ENCODE results near the gene ZC2HC1B. TPM values are rescaled to one million over a fixed set of nuclear protein-coding genes. Genes with fewer than 3 reads are reported as not detected.
"Not testable (repeated sequence)": the region's sequence is repeated elsewhere in the genome, so short reads cannot be mapped to it uniquely, and the experiment has no call there.

ZC2HC1B gene
- polyA plus RNA-seq, 3 donors = not detected

DNA sequence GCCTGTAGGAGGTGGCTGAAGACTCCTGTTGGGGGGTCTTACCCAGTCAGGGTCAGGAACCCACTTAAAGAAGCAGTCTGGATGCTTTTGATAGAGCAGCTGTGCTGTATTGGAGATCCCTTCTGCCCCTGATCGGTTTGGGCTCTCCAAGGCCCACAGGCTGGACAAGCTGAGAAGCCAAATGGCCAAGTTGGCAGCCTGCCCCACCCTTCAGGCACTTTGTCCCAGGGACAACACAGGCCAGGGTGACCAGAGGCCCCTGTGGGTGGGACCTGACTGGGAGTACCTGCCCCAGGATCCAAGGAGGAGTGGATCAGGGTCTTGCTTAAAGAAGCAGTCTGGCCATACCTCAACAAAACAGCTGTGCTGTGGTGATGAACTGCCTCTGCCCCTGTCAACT, 48.4 kb downstream of the ZC2HC1B start:
- Histone ChIP-seq H3K27me3 (ENCODE audit: control insufficient read depth in 2 of 2, insufficient read depth in 2 of 2, low read length in 2 of 2) (no peaks in the 10 kb centered on the region), H3K9ac (ENCODE audit: insufficient read depth, low read length, poor library complexity, severe bottlenecking) (no peak overlapping the region), H2AFZ (ENCODE audit: insufficient read depth, low read depth, low read length, poor library complexity, severe bottlenecking) (no peak overlapping the region), H3K4me2 (replicated peaks; ENCODE audit: extremely low read depth, low read length, poor library complexity, severe bottlenecking) (no peak overlapping the region), H3K79me2 (ENCODE audit: insufficient read depth, low read length) (no peaks in the 10 kb centered on the region), H3K4me3 (replicated peaks in 1 of 3; ENCODE audit: low read depth in 2 of 3, low read length in 3 of 3) (no peak overlapping the region), H3K4me1 (ENCODE audit: control insufficient read depth in 1 of 2, insufficient read depth in 2 of 2, low read length in 2 of 2) (no peaks in the 10 kb centered on the region), H4K20me1 (ENCODE audit: insufficient read depth, low read length) (no peaks in the 10 kb centered on the region), H3K9me3 (replicated peaks in 1 of 2; ENCODE audit: control insufficient read depth in 1 of 2, insufficient read depth in 1 of 2, low read length in 2 of 2) (peaks cover 13 to 24% of the 10 kb centered on the region in 2 donors), H3K27ac (ENCODE audit: low read depth in 1 of 2, low read length in 2 of 2) (no peak overlapping the region), H3K36me3 (replicated peaks in 1 of 2; ENCODE audit: control insufficient read depth in 1 of 2, insufficient read depth in 2 of 2, low read length in 2 of 2) (no peaks in the 10 kb centered on the region)
- peaks cover 16 to 52% (median 26%) of the 10 kb centered on the region in 7 donors for H3K9me3 Mint-ChIP-seq
- 100% methylated on average over 1 of the region's 1 CpG for WGBS (ENCODE audit: insufficient coverage)
- intact Hi-C loops (cut with micrococcal nuclease) = no loop called here
- H3K4me1 Mint-ChIP-seq = no peaks in the 10 kb centered on the region
- peaks cover 6 to 12% of the 10 kb centered on the region in 2 donors for H3K36me3 Mint-ChIP-seq
- DNase-seq = no peak
- TF ChIP-seq, protein P1, sequence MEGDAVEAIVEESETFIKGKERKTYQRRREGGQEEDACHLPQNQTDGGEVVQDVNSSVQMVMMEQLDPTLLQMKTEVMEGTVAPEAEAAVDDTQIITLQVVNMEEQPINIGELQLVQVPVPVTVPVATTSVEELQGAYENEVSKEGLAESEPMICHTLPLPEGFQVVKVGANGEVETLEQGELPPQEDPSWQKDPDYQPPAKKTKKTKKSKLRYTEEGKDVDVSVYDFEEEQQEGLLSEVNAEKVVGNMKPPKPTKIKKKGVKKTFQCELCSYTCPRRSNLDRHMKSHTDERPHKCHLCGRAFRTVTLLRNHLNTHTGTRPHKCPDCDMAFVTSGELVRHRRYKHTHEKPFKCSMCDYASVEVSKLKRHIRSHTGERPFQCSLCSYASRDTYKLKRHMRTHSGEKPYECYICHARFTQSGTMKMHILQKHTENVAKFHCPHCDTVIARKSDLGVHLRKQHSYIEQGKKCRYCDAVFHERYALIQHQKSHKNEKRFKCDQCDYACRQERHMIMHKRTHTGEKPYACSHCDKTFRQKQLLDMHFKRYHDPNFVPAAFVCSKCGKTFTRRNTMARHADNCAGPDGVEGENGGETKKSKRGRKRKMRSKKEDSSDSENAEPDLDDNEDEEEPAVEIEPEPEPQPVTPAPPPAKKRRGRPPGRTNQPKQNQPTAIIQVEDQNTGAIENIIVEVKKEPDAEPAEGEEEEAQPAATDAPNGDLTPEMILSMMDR (IDR thresholded peaks at IDR 0.05) = no peak
- H3K27ac Mint-ChIP-seq = no peak overlapping the region
- H3K4me3 Mint-ChIP-seq = no peak overlapping the region
- peaks cover 0 to 1% (median 1%) of the 10 kb centered on the region in 3 donors for H3K27me3 Mint-ChIP-seq (ENCODE audit: low read depth in 3 of 3)

DNA sequence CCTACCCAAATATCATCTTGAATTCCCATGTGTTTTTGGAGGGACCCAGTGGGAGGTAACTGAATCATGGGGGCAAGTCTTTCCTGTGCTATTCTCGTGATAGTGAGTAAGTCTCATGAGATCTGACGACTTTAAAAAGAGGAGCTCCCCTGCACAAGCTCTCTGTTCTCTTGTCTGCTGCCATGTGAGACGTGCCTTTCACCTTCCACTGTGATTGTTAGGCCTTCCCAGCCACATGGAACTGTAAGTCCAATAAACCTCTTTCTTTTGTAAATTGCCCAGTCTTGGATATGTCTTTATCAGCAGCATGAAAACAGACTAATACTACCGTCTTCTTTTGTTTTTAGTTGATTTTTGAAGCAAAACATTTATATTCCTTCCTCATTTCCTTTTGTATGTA, 52.8 kb downstream of the ZC2HC1B start:
- intact Hi-C loops (cut with micrococcal nuclease); H3K27ac Mint-ChIP-seq; H3K79me2 ChIP-seq (ENCODE audit: insufficient read depth, low read length); H3K36me3 ChIP-seq (replicated peaks in 1 of 2; ENCODE audit: control insufficient read depth in 1 of 2, insufficient read depth in 2 of 2, low read length in 2 of 2); H3K4me1 Mint-ChIP-seq; DNase-seq; H3K4me2 ChIP-seq (replicated peaks; ENCODE audit: extremely low read depth, low read length, poor library complexity, severe bottlenecking); H3K27me3 Mint-ChIP-seq (ENCODE audit: low read depth in 3 of 3); H3K4me1 ChIP-seq (ENCODE audit: control insufficient read depth in 1 of 2, insufficient read depth in 2 of 2, low read length in 2 of 2); H3K9ac ChIP-seq (ENCODE audit: insufficient read depth, low read length, poor library complexity, severe bottlenecking); H2AFZ ChIP-seq (ENCODE audit: insufficient read depth, low read depth, low read length, poor library complexity, severe bottlenecking); H4K20me1 ChIP-seq (ENCODE audit: insufficient read depth, low read length); H3K27ac ChIP-seq (ENCODE audit: low read depth in 1 of 2, low read length in 2 of 2); H3K27me3 ChIP-seq (ENCODE audit: control insufficient read depth in 2 of 2, insufficient read depth in 2 of 2, low read length in 2 of 2); H3K4me3 ChIP-seq (replicated peaks in 1 of 3; ENCODE audit: low read depth in 2 of 3, low read length in 3 of 3); H3K4me3 Mint-ChIP-seq: not testable (repeated sequence)
- peaks cover 18 to 40% (median 24%) of the 10 kb centered on the region in 7 donors for H3K9me3 Mint-ChIP-seq
- H3K9me3 ChIP-seq (replicated peaks in 1 of 2; ENCODE audit: control insufficient read depth in 1 of 2, insufficient read depth in 1 of 2, low read length in 2 of 2) = peaks cover 8 to 14% of the 10 kb centered on the region in 2 donors
- 100% methylated on average over 3 of the region's 4 CpGs for WGBS (ENCODE audit: insufficient coverage)
- peaks cover 8 to 11% of the 10 kb centered on the region in 2 donors for H3K36me3 Mint-ChIP-seq

All from CD14-positive monocyte (primary cell).